HepG2 (cell line): ENCODE measurements around the gene EMCN.

Experiments
- ARHGAP35 ChIP-seq: sonication (generic); formaldehyde crosslinking; IDR thresholded peaks from 2 replicates; pipeline ENCODE4 v1.9.0; 2022; ENCODE audit warnings: mild to moderate bottlenecking, inconsistent platforms, moderate library complexity, missing genetic modification reagents, borderline replicate concordance
- DRAP1 ChIP-seq: IDR thresholded peaks from 2 replicates; pipeline ENCODE4 v1.6.1; 2016; ENCODE audit warnings: missing genetic modification reagents, missing compliant biosample characterization
- EZH2 ChIP-seq: conservative IDR thresholded peaks from 2 replicates; pipeline ENCODE4 v1.6.1; 2012; ENCODE audit warnings: mild to moderate bottlenecking, low read depth, low read length, moderate library complexity
- HMGXB3 ChIP-seq: sonication (generic); formaldehyde crosslinking; IDR thresholded peaks from 2 replicates; pipeline ENCODE4 v1.4.0; 2020; ENCODE audit warnings: missing genetic modification reagents, borderline replicate concordance
- KAT2B ChIP-seq: fragments of 150-350 bp; IDR thresholded peaks from 2 replicates; pipeline ENCODE4 v1.6.1; 2014; ENCODE audit warnings: low read depth, low read length, borderline replicate concordance
- POLR2A ChIP-seq, 2 experiments: IDR thresholded peaks; 2 replicates each; pipeline ENCODE4 v1.6.1; 2011; ENCODE audit warnings: low read depth in 2 of 2, low read length in 2 of 2, mild to moderate bottlenecking in 1 of 2, moderate library complexity in 1 of 2; ENCODE audit not compliant: insufficient read depth in 1 of 2
- POLR2AphosphoS5 ChIP-seq: IDR thresholded peaks from 2 replicates; pipeline ENCODE4 v1.6.1; 2012; ENCODE audit warnings: low read depth, low read length
- REST ChIP-seq, 2 experiments: IDR thresholded peaks; 2 replicates each; pipeline ENCODE4 v1.6.1; 2011 to 2012; ENCODE audit warnings: low read length in 2 of 2, borderline replicate concordance in 1 of 2, low read depth in 1 of 2, mild to moderate bottlenecking in 1 of 2, moderate library complexity in 1 of 2
- TCF7L2 ChIP-seq: IDR thresholded peaks from 2 replicates; pipeline ENCODE4 v1.6.1; 2011; ENCODE audit warnings: mild to moderate bottlenecking, low read depth, low read length, moderate library complexity
- ZFP37 ChIP-seq: sonication (generic); formaldehyde crosslinking; IDR thresholded peaks from 2 replicates; pipeline ENCODE4 v1.4.0; 2020; ENCODE audit warnings: missing genetic modification reagents, borderline replicate concordance
- ZFY ChIP-seq: sonication (generic); formaldehyde crosslinking; IDR thresholded peaks from 2 replicates; pipeline ENCODE4 v1.4.0; 2020; ENCODE audit warnings: missing genetic modification reagents
- TF ChIP-seq, protein P1 (sequence below): sonication (generic); formaldehyde crosslinking; IDR thresholded peaks from 2 replicates; pipeline ENCODE4 v1.5.0; 2020; ENCODE audit warnings: mild to moderate bottlenecking, missing genetic modification reagents, moderate library complexity

DNA sequence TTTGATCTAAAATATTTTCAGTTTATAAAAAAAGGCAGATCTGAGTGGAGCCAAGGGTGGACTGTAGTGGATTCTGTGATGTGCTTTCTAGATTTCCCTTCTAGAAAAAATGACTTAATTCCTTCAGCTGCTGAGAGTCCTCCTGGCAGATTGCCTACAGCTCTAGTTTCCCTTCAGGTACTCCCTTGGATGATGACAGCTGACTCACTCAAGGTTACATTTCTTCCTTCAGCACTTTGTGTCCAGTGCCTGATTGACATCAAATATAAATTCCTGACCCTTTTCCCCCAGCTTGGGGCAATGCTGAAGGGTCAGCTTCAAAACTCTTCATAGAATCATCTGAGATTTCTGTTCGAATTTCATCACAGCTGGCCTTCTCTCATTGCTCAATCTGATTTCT is 161.7 kb downstream of the EMCN start:
- TF ChIP-seq POLR2A (IDR thresholded peaks at IDR 0.05; ENCODE audit: insufficient read depth in 1 of 2, low read depth in 2 of 2, low read length in 2 of 2) (no peak), TCF7L2 (no peak), DRAP1 (CRISPR knock-in tag) (no peak), HMGXB3 (CRISPR knock-in tag) (no peak), ZFP37 (CRISPR knock-in tag) (no peak), EZH2 (no peak), ZFY (no peak), POLR2AphosphoS5 (no peak), REST (IDR thresholded peaks at IDR 0.05; ENCODE audit: borderline replicate concordance in 1 of 2, low read depth in 1 of 2, low read length in 2 of 2) (no peak), ARHGAP35 (CRISPR knock-in tag) (no peak), KAT2B (no peak)
- TF ChIP-seq, protein P1, sequence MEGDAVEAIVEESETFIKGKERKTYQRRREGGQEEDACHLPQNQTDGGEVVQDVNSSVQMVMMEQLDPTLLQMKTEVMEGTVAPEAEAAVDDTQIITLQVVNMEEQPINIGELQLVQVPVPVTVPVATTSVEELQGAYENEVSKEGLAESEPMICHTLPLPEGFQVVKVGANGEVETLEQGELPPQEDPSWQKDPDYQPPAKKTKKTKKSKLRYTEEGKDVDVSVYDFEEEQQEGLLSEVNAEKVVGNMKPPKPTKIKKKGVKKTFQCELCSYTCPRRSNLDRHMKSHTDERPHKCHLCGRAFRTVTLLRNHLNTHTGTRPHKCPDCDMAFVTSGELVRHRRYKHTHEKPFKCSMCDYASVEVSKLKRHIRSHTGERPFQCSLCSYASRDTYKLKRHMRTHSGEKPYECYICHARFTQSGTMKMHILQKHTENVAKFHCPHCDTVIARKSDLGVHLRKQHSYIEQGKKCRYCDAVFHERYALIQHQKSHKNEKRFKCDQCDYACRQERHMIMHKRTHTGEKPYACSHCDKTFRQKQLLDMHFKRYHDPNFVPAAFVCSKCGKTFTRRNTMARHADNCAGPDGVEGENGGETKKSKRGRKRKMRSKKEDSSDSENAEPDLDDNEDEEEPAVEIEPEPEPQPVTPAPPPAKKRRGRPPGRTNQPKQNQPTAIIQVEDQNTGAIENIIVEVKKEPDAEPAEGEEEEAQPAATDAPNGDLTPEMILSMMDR (CRISPR knock-in tag): no peak
